Measurements from ENCODE around the gene CD244. TPM values are rescaled to one million over a fixed set of nuclear protein-coding genes. Genes with fewer than 3 reads are reported as not detected.
"Not testable (repeated sequence)": the region's sequence is repeated elsewhere in the genome, so short reads cannot be mapped to it uniquely, and the experiment has no call there.

Gene CD244
- total and polyA plus RNA-seq, 8 donors, result 0.43 to 3.7 (median 0.82) TPM

DNA sequence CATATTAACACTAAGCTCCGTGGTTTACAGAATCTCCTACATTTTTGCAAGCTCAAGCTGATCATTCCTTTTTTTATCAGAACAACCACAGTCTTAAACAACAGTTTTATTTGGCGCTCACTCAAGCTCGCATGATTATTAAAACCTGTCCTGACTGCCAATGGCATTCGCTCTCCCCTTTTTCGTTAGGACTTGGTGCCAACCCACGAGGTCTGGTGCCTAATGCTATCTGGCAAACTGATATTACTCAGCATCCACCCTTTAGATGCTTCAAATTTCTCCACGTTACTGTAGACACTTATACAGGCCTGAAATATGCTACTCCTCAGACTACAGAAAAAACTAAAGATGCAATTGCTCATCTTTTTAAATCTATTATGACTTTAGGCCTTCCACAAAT, 45.3 kb upstream of the CD244 start:
- Histone ChIP-seq H3K27me3 (peaks cover 0 to under 1% of the 10 kb centered on the region in 2 donors), H3K9me3 (no peaks in the 10 kb centered on the region), H3K4me3 (no peak overlapping the region), H3K36me3 (no peaks in the 10 kb centered on the region), H3K4me1 (no peaks in the 10 kb centered on the region), H3K27ac (no peak overlapping the region)
- intact Hi-C loops (cut with DNase I), result no loop called here
- DNase-seq (no peak), ATAC-seq (no peak)
- TF ChIP-seq CTCF (IDR thresholded peaks at IDR 0.05), result no peak

DNA sequence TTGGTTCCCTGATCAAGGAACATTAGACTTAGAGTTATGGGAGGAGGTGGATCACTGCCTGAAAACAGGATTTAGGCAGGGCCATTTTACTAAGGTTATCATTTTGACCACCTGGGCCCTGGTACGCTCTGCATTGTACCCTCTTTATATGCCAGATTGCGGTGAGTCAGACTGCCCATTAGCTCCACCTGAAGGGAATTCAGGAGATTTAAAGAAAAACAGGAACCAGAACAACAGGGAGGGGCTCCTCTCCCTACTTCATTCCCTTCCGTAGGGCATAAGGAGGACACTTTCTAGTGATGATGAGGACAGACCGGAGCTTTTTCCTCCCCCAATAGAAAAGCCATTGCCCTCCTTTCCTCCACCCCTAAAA, 42.9 kb upstream of the CD244 start:
- Histone ChIP-seq H3K27me3 (peaks cover 5 to 15% of the 10 kb centered on the region in 2 donors), H3K27ac (no peak overlapping the region), H3K4me3 (no peak overlapping the region), H3K4me1 (no peaks in the 10 kb centered on the region), H3K9me3 (no peaks in the 10 kb centered on the region), H3K36me3 (no peaks in the 10 kb centered on the region)
- ATAC-seq, result peak; percentile 38
- no peak for TF ChIP-seq CTCF (IDR thresholded peaks at IDR 0.05)
- intact Hi-C loops (cut with DNase I), result no loop called here
- no peak for DNase-seq

DNA sequence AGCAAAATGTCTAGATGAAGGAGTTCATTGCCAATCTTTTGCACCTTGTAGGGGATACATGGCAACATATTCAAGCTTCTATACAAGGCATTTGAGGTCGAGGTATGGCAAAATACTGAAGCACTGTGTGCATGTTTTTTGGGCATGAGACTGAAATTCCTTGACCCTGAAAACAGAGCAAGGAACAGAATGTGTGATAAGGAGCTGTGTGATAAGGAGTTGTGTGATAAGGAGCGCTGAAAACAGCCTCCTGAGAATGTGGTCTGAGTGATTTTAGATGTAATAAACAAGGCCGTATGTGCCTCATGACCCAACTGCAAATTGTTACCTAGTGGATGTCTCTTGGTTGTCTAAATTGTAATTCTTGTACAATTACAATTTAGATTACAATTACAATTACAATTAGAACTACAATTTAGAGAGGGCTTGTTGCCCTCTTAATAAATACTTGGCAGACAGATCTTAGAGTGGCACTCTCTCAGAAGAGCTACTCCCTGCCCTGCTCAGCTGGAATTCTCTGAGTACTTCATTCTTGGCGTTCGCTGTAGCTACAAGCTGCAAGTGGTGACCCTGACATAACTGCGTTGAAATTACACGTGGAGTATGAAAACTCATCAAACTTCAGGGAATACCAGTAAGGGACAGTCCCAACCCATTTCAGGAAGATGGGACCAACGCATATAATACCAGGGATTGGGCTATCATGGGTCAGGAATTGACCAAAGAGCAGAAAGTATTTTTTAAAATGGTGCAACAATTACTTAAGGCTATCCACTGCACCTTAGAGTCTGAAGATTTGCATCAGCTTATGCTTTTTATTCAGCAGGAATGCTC, 42.3 kb upstream of the CD244 start:
- Histone ChIP-seq H3K36me3 (no peaks in the 10 kb centered on the region), H3K4me3 (no peak overlapping the region), H3K4me1 (no peaks in the 10 kb centered on the region), H3K27ac (no peak overlapping the region), H3K9me3 (no peaks in the 10 kb centered on the region), H3K27me3 (peaks cover 5 to 15% of the 10 kb centered on the region in 2 donors)
- intact Hi-C loops (cut with DNase I), result no loop called here
- no peak for TF ChIP-seq CTCF (IDR thresholded peaks at IDR 0.05)
- ATAC-seq (peak; percentile 93), DNase-seq (peak in 1 of 4 donors; percentile 39)

DNA sequence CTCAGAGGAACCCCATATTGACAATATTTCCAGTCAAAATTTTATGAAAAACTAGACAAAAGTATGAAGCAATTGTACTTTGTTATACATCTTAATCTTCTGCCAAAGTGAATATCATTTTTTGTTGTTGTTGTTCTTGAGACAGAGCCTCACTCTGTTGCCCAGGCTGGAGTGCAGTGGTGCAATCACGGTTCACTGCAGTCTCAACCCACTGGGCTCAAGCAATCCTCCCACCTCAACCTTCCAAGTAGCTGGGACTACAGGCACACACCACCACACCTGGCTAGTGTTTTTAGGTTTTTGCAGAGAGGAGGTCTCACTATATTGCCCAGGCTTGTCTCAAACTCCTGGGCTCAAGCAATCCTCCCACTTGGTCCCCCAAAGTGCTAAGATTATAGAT, 39.6 kb upstream of the CD244 start:
- H3K4me1 ChIP-seq; H3K4me3 ChIP-seq; H3K36me3 ChIP-seq; H3K27ac ChIP-seq; intact Hi-C loops (cut with DNase I); DNase-seq; ATAC-seq; H3K9me3 ChIP-seq: not testable (repeated sequence)
- H3K27me3 ChIP-seq, result peaks cover 5 to 15% of the 10 kb centered on the region in 2 donors

- H3K36me3 ChIP-seq, result no peaks in the 10 kb centered on the region
- H3K9me3 ChIP-seq, result no peaks in the 10 kb centered on the region
- no peaks in the 10 kb centered on the region for H3K4me1 ChIP-seq
- DNase-seq, result no peak
- peaks cover 5 to 15% of the 10 kb centered on the region in 2 donors for H3K27me3 ChIP-seq
- no peak overlapping the region for H3K27ac ChIP-seq
- no peak overlapping the region for H3K4me3 ChIP-seq
- ATAC-seq, result no peak
- TF ChIP-seq CTCF (IDR thresholded peaks at IDR 0.05), result no peak
- intact Hi-C loops (cut with DNase I), result no loop called here
Observed at GRCh38 chr1:160901768-160902167, 39.1 kb upstream of the CD244 start.

DNA sequence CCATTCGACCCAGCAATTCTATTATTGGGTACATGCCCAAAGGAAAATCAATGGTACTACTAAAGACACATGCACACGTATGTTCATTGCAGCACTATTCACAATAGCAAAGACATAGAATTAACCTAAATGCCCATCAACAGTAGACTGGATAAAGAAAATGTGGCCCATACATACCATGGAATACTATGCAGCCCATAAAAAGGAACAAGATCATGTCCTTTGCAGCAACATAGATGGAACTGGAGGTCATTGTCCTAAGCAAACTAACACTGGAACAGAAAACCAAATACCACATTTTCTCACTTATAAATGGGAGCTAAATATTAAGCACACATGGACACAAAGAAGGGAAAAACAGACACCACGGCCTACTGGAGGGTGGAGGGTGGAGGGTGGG, 38.0 kb upstream of the CD244 start:
- H3K36me3 ChIP-seq; DNase-seq; H3K9me3 ChIP-seq; ATAC-seq; H3K4me3 ChIP-seq; H3K27ac ChIP-seq; H3K4me1 ChIP-seq; intact Hi-C loops (cut with DNase I): not testable (repeated sequence)
- peaks cover 5 to 15% of the 10 kb centered on the region in 2 donors for H3K27me3 ChIP-seq

GRCh38 chr1:160894368-160895135, 31.9 kb upstream of the CD244 start:
- DNase-seq; H3K36me3 ChIP-seq; H3K27ac ChIP-seq; intact Hi-C loops (cut with DNase I); H3K27me3 ChIP-seq; H3K9me3 ChIP-seq; H3K4me1 ChIP-seq; ATAC-seq; H3K4me3 ChIP-seq: not testable (repeated sequence)

All from left lung (tissue), 10 donors.